ENCODE data around the gene ITGAD. TPM values are rescaled to one million over a fixed set of nuclear protein-coding genes. Genes with fewer than 3 reads are reported as not detected.
A peak's percentile ranks its signal among the peaks of the same experiment; 100 is the strongest.

ITGAD gene
- total RNA-seq, 1 experiment from 2014 or later, result not detected

DNA sequence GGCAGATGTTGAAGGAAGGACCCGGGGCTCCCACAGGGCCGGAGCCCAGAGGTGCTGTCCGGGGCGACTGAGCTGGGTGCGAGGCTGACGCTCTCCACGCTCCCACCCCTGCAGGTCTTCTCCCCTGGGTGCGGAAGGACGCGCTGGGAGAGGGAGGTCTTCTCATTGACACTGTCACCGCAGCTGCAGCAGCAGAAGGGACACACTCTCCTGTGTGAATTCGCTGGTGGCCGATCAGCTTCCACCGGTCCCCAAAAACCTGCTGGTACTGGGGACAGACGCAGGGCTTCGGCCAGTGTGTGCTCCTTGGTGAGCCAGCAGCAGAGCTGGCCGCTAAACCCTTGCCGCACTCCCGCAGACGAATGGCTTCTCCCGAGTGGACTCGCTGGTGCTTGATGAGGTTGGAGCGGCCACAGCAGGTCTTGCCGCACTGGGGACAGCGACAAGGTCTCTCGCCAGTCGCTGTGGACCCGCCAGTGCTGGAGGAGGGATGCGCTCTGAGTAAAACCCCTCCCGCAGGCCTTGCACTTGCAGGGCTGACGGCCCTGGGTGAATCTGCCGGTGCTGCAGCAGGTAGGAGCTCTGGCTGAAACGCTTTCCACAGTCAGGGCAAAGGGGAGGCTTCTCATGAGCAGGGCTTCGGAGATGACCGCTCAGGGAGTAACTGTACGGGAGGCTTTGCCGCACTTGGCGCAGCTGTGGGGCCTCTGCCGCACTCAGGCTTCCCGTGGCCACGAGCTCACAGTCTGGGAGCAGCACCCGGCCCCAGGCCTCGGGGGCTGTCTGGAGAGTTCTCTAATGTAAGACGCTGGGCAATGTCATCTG lies 43.3 kb downstream of the ITGAD start:
- H2AFZ ChIP-seq (ENCODE audit: low read length), result no peak overlapping the region
- H2AK5ac ChIP-seq (ENCODE audit: insufficient read length, low read length), result no peak overlapping the region
- H3T11ph ChIP-seq (ENCODE audit: low read length), result no peak overlapping the region
- no peak overlapping the region for H3K14ac ChIP-seq (ENCODE audit: insufficient read depth, low read length)
- no peaks in the 10 kb centered on the region for H3K9me3 ChIP-seq (ENCODE audit: control insufficient read depth, low read depth, low read length)
- DNase-seq, result peak; percentile 39
- no peak overlapping the region for H4K8ac ChIP-seq (replicated peaks; ENCODE audit: insufficient read length, low read depth, low read length)
- no peaks in the 10 kb centered on the region for H3K79me2 ChIP-seq (ENCODE audit: insufficient read depth, low read length)
- H2BK15ac ChIP-seq (ENCODE audit: low read depth, low read length), result no peak overlapping the region
- peaks cover 2 to 4% of the 10 kb centered on the region in 2 experiments; a peak in 2 of 4 replicates for H3K4me1 Mint-ChIP-seq
- no peaks in the 10 kb centered on the region for H3K27me3 ChIP-seq (ENCODE audit: insufficient read depth, low read length)
- H3K79me1 ChIP-seq (ENCODE audit: insufficient read depth, low read depth, low read length, poor library complexity, severe bottlenecking), result no peaks in the 10 kb centered on the region
- H3K23ac ChIP-seq (ENCODE audit: insufficient read length, low read depth, low read length), result no peak overlapping the region
- no CpG with 5 or more reads among the region's 44 CpGs for WGBS (ENCODE audit: extremely low coverage, insufficient read length, low lambda C conversion rate)
- H2BK20ac ChIP-seq (ENCODE audit: low read depth, low read length, poor library complexity, severe bottlenecking), result no peak overlapping the region
- no peak overlapping the region for H3K27ac ChIP-seq (ENCODE audit: insufficient read length, low read depth, low read length)
- H2BK120ac ChIP-seq (ENCODE audit: low read depth, low read length, poor library complexity, severe bottlenecking), result no peak overlapping the region
- H3K4me1 ChIP-seq (ENCODE audit: insufficient read depth, low read length), result no peaks in the 10 kb centered on the region
- no peak overlapping the region for H4K91ac ChIP-seq (ENCODE audit: insufficient read length, low read depth, low read length)
- H2BK12ac ChIP-seq (ENCODE audit: insufficient read length, low read depth, low read length), result no peak overlapping the region
- H4K20me1 ChIP-seq (ENCODE audit: control insufficient read depth, insufficient read depth, insufficient read length), result no peaks in the 10 kb centered on the region
- H4K5ac ChIP-seq (ENCODE audit: insufficient read length, low read depth, low read length), result no peak overlapping the region
- no peaks in the 10 kb centered on the region for H3K23me2 ChIP-seq (ENCODE audit: insufficient read length, low read depth, low read length, poor library complexity, severe bottlenecking)
- no peak overlapping the region for H3K4me2 ChIP-seq (ENCODE audit: insufficient read depth, insufficient read length, low read length)
- H3K56ac ChIP-seq (ENCODE audit: insufficient read length, low read depth, low read length), result no peak overlapping the region
- no peak overlapping the region for H3K9ac ChIP-seq (ENCODE audit: extremely low read depth, insufficient read length, low read length)
- peaks cover 2% of the 10 kb centered on the region; the same call in 1 of the 2 replicates for H3K27me3 Mint-ChIP-seq (ENCODE audit: low read depth)
- H3K4ac ChIP-seq (ENCODE audit: low read depth, low read length), result no peak overlapping the region
- no peak overlapping the region for H3K18ac ChIP-seq (ENCODE audit: insufficient read length, low read depth, low read length)
- H2BK5ac ChIP-seq (ENCODE audit: insufficient read length, low read length), result no peak overlapping the region
- H3K36me3 Mint-ChIP-seq (ENCODE audit: insufficient read depth in 1 of 3, low read depth in 3 of 3), result no peaks in the 10 kb centered on the region
- no peaks in the 10 kb centered on the region for H3K9me3 Mint-ChIP-seq
- no peak overlapping the region for H3K27ac Mint-ChIP-seq
- H3K4me3 Mint-ChIP-seq, result no peak overlapping the region
- TF ChIP-seq, protein P1, sequence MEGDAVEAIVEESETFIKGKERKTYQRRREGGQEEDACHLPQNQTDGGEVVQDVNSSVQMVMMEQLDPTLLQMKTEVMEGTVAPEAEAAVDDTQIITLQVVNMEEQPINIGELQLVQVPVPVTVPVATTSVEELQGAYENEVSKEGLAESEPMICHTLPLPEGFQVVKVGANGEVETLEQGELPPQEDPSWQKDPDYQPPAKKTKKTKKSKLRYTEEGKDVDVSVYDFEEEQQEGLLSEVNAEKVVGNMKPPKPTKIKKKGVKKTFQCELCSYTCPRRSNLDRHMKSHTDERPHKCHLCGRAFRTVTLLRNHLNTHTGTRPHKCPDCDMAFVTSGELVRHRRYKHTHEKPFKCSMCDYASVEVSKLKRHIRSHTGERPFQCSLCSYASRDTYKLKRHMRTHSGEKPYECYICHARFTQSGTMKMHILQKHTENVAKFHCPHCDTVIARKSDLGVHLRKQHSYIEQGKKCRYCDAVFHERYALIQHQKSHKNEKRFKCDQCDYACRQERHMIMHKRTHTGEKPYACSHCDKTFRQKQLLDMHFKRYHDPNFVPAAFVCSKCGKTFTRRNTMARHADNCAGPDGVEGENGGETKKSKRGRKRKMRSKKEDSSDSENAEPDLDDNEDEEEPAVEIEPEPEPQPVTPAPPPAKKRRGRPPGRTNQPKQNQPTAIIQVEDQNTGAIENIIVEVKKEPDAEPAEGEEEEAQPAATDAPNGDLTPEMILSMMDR (conservative IDR thresholded peaks at IDR 0.05), result no peak

Measured in H9 (cell line).